Skeletal muscle satellite cell (primary cell): Measurements from ENCODE around the gene COA1.

ENCODE experiments used
- H3K27me3 ChIP-seq: 2 replicates; pipeline ENCODE4 v1.7.0; 2013; ENCODE audit warnings: low read length; ENCODE audit not compliant: control insufficient read depth, insufficient read depth
- H3K36me3 ChIP-seq: 2 replicates; pipeline ENCODE4 v1.7.0; 2013; ENCODE audit warnings: mild to moderate bottlenecking, control low read depth, low read length; ENCODE audit not compliant: insufficient read depth
- H3K4me1 ChIP-seq: 2 replicates; pipeline ENCODE4 v1.7.0; 2013; ENCODE audit warnings: low read length; ENCODE audit not compliant: control insufficient read depth, insufficient read depth
- H3K4me2 ChIP-seq: 2 replicates; pipeline ENCODE4 v1.7.0; 2013; ENCODE audit warnings: mild to moderate bottlenecking, low read length
- H3K4me3 ChIP-seq: 2 replicates; pipeline ENCODE4 v1.7.0; 2013; ENCODE audit warnings: low read length
- H3K9ac ChIP-seq: 2 replicates; pipeline ENCODE4 v1.7.0; 2013; ENCODE audit warnings: mild to moderate bottlenecking, low read depth, low read length, moderate library complexity
- H3K9me3 ChIP-seq: replicated peaks from 2 replicates; pipeline ENCODE4 v1.7.0; 2013; ENCODE audit warnings: mild to moderate bottlenecking, control low read depth, low read length

COA1 gene

DNA sequence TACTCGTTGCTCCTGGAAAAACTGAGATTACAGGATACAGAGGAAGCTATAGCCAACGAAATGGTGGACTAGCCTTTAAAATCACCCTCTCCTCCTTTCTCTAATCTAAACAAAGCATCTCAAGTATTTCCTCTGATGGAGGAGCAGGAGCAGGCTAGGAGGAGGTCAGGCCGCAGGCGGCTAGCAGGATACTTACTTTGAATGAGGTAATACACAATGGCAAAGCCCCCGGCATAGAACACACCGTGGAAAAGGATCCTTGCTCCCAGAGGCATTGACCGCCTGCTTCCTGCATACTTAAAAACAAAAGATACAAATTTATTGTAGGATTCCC is 82.0 kb downstream of the COA1 start:
- Histone ChIP-seq H3K4me3 (peak overlapping the region; percentile 49), H3K4me2 (peak overlapping the region; percentile 72), H3K9ac (peak overlapping the region; percentile 91), H3K4me1 (peaks cover 66% of the 10 kb centered on the region), H3K9me3 (no peaks in the 10 kb centered on the region), H3K27me3 (no peaks in the 10 kb centered on the region), H3K36me3 (peaks cover 14% of the 10 kb centered on the region)

DNA sequence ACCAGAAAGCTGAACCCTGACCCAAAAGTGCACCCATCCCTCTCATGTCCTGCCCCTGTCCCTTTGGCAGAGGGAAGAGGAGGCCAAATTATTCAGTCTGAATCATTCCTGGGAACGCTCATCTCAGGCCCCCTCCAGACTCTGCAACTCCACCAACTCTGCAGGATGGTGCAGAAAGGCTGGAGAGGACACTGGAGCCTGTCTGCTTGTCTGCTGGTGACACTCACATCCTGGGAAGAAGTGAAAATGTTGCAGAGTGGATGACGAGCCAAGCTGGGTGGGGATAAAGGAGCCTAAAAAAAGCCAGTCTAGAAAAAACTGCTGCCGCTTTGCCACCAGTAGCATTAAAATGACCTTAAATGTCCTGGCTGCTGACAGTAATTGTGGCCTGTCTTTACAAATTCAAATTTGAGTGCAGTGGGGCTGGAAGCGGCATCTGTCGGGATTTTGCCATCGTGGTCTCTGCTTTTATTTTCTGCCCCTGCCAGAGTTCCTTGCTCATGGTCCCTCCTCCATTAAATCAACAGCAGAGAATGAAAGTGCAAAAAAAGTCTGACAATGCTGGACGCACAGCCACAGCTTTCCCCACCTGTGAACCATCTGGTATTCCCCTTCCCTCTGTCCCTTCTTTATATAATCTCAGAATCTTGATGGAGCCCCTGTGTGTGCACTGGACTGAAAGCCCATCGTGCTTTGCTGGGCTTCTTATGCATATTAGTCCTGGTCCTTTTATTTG is 82.6 kb downstream of the COA1 start:
- H3K4me3 ChIP-seq = peak overlapping the region; percentile 49
- no peaks in the 10 kb centered on the region for H3K9me3 ChIP-seq
- H3K4me1 ChIP-seq = peaks cover 61% of the 10 kb centered on the region
- peak overlapping the region; percentile 72 for H3K4me2 ChIP-seq
- H3K36me3 ChIP-seq = peaks cover 14% of the 10 kb centered on the region
- H3K27me3 ChIP-seq = no peaks in the 10 kb centered on the region
- H3K9ac ChIP-seq = peak overlapping the region; percentile 91

DNA sequence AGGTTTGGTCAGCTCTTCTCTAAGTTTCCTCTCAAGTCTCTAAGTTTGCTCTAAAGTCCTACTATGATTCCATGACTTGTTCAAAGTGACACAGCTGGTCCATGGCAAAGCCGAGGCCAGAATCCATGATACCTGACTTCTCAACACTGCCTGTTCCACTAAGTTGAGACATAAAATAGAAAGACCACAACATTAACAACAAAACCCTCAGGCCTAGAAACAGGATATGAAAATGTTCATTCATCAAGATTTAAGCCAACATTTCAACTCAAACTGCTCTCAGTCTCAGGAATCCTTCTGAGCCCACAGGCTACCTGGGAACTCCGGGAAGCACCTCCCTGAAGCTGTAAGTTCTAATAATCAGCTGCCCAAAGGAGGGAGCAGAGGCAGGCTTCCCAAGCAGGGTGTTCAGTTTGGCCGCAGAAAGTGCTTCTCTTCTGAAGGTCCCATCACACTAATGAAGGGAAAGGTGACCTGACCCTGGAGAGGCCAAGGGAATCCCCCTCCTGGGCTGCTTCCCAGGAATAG is 83.6 kb downstream of the COA1 start:
- H3K4me2 ChIP-seq = peak overlapping the region; percentile 72
- peak overlapping the region; percentile 91 for H3K9ac ChIP-seq
- no peaks in the 10 kb centered on the region for H3K27me3 ChIP-seq
- peaks cover 56% of the 10 kb centered on the region for H3K4me1 ChIP-seq
- no peaks in the 10 kb centered on the region for H3K9me3 ChIP-seq
- peaks cover 20% of the 10 kb centered on the region for H3K36me3 ChIP-seq
- H3K4me3 ChIP-seq = peak overlapping the region; percentile 49

DNA sequence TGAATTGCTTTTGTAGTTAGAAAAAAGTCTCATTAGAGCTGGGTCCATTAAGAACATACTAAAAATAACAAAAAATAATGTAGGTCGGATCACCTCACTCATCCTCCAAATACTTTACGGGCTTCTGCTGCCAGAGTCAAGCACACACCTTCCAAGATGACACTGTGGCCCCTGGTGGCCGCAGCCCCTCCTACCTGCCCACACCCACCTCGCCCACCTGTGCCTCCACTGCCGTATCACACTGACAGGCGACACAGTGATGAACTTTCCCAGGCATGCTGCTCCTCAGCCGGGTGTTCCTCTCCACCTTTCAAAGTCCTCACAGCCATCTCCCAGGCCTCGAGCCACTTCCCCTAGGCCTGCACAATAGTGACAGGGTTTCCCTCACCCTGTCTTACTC is 85.5 kb downstream of the COA1 start:
- Histone ChIP-seq H3K9me3 (no peaks in the 10 kb centered on the region), H3K4me1 (peaks cover 56% of the 10 kb centered on the region), H3K27me3 (no peaks in the 10 kb centered on the region), H3K9ac (no peak overlapping the region), H3K4me2 (no peak overlapping the region), H3K36me3 (peaks cover 35% of the 10 kb centered on the region), H3K4me3 (no peak overlapping the region)

DNA sequence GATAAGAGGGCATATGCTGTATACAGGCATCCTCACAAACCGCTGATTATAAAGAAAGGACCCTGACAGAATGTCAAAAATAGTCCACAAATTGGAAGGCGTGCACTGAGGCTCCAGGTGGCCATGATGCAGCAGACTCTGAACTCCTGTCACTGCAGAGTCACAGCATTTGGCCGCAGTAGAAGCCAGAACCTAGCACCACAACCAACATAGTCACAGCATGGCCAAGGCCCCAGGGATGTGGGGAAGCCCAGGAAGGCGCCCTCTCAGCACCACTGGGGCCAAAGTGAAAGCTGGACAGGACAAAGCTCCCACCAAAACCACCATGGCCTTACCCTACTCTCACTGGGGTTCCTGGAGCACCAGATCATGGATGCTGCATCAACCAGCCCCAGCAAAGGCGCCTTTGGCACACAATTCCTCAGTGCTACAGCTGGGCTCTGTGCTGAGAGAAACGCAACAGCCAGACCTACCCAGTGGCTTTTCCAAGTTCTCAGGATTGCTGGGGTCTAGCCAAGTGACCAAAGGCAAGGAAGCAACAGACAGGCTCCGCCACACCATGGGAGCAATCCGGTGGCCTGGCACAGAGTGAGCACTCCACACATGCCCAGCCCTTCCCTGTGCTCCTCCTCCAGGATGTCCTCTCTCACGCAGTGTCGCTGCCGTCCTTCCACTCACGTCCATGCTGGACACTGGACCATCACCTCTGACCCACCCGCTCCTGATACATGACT is 86.3 kb downstream of the COA1 start:
- Histone ChIP-seq H3K9me3 (no peaks in the 10 kb centered on the region), H3K36me3 (peaks cover 40% of the 10 kb centered on the region), H3K27me3 (no peaks in the 10 kb centered on the region), H3K4me1 (peaks cover 51% of the 10 kb centered on the region), H3K9ac (no peak overlapping the region), H3K4me2 (no peak overlapping the region), H3K4me3 (no peak overlapping the region)

DNA sequence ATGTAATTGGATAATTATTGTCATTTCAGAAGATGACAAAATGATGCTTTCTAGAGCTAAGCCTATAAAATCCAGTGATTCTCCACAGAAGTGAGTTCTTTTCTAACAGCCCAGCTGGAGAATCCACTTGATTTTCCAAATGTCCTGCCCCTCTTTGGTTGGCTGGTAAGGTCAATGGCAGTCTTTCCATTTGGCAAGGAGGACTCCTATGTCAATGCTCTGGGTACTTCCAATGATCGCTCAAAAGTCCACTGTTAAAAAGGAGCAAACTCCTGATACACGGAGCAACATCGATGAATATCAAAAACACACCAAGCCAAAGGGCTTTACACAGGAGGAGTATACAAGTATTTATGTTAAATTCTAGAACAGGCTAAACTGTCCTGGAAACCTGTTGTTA is 88.6 kb downstream of the COA1 start:
- peak overlapping the region; percentile 65 for H3K9ac ChIP-seq
- no peaks in the 10 kb centered on the region for H3K9me3 ChIP-seq
- no peaks in the 10 kb centered on the region for H3K27me3 ChIP-seq
- H3K4me3 ChIP-seq = no peak overlapping the region
- H3K4me1 ChIP-seq = peaks cover 42% of the 10 kb centered on the region
- peaks cover 56% of the 10 kb centered on the region for H3K36me3 ChIP-seq
- H3K4me2 ChIP-seq = no peak overlapping the region

DNA sequence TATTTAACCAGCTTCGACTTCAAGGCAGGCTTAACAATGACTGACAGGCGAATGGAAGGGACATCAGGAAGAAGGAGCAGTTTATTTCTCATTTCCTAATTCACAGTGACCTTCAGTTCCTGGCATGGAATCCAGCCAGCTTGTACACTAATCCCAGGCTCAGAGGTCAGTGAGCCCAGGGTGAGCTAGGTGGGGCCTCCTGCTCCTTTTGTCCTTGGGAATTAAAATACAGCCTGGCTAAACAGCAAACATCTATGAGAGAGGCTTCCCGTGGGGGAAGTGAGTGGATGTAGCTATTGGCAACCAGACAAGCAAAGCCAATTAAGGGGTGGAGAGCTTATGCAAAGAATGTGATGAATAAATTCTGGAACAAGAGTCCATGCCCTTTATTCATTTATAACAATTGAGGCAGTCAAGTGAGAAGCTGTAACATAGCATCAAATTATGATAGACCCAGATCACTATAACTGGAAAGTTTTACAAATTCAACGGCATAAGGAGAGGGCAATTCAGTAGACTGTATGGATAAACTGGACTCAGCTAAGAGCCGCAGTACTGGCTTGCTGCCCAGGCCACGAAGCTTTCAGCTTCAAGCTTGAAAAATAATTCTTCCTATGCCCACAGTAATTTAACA is 89.3 kb downstream of the COA1 start:
- Histone ChIP-seq H3K9me3 (no peaks in the 10 kb centered on the region), H3K9ac (peak overlapping the region; percentile 65), H3K4me1 (peaks cover 38% of the 10 kb centered on the region), H3K4me2 (peak overlapping the region; percentile 38), H3K4me3 (no peak overlapping the region), H3K27me3 (no peaks in the 10 kb centered on the region), H3K36me3 (peaks cover 60% of the 10 kb centered on the region)

DNA sequence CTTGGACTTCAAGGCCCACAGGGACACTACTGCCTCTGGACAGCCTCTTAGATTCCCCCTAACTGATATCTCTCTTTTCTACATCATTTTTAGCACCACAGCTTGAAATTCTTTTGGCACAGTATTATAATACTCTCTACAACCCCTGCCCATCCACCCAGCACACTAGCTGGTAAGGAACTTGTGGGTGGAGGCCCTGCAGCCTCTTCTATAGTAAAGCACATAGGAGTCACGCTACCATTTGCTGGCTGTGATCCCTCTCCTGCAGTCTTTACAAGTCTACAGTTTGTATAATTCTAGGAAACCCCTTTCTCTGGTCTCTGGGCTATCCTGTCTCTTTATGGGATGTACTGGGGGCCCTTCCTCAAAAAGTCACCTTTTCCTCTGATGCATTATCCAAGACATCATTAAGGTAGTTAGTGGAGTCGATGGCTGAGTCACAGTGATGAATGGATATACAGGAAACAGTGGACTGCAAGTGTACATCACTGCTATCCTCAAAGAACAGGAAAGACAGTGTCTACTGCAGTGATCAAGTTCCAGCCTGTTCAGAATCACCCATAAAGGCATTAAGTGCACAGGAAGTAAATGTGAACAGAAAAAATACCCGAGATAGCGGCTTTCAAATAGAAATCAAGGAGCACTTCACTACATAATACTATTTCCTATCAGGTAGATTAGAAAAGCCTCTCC is 92.1 kb downstream of the COA1 start:
- H3K4me3 ChIP-seq = no peak overlapping the region
- peaks cover 70% of the 10 kb centered on the region for H3K36me3 ChIP-seq
- no peaks in the 10 kb centered on the region for H3K27me3 ChIP-seq
- H3K9me3 ChIP-seq = no peaks in the 10 kb centered on the region
- H3K4me2 ChIP-seq = no peak overlapping the region
- H3K4me1 ChIP-seq = peaks cover 38% of the 10 kb centered on the region
- H3K9ac ChIP-seq = peak overlapping the region; percentile 7

DNA sequence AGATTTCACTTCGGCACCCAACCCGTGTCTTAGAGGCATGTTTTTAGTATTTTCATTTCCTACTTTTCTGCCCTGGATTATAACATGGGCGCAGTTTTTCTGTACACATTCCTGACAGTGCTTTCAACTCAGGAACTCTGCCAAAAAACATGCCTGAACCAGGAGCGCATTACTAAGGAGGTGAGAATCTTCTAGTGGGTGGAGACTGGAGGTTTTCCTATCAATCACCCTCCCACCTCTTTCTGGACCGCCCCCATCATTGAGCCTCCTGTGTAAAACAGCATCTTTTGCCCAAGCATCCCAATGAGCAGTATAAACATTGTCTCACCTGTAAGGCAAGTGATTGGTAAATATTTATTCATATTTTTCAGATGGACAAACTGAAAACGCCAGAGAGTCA is 93.2 kb downstream of the COA1 start:
- H3K4me3 ChIP-seq = no peak overlapping the region
- no peaks in the 10 kb centered on the region for H3K9me3 ChIP-seq
- peaks cover 72% of the 10 kb centered on the region for H3K36me3 ChIP-seq
- H3K9ac ChIP-seq = no peak overlapping the region
- H3K4me2 ChIP-seq = no peak overlapping the region
- peaks cover 36% of the 10 kb centered on the region for H3K4me1 ChIP-seq
- no peaks in the 10 kb centered on the region for H3K27me3 ChIP-seq

DNA sequence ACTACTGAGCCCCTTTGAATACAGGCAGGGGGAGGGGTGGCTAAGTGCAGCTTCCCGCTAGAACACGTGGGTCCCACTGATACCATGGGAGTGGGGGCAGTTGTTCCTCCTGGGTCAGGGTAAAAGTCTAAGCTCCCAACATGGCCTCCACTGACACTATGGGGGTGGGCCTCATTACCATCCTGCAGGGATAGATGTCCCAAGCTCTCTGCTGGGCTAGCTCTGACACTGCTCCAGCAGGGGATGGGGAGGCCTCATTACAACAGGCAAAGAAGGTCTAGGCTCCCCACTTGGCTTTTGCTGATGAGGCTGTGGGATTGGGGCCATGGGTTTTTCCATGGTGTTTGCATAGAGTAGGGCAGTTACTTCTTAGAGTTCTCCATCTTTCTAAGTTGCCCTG is 94.9 kb downstream of the COA1 start:
- H3K9me3 ChIP-seq = no peaks in the 10 kb centered on the region
- H3K36me3 ChIP-seq = peaks cover 69% of the 10 kb centered on the region
- no peak overlapping the region for H3K4me2 ChIP-seq
- H3K4me1 ChIP-seq = peaks cover 19% of the 10 kb centered on the region
- no peak overlapping the region for H3K9ac ChIP-seq
- no peak overlapping the region for H3K4me3 ChIP-seq
- H3K27me3 ChIP-seq = no peaks in the 10 kb centered on the region

DNA sequence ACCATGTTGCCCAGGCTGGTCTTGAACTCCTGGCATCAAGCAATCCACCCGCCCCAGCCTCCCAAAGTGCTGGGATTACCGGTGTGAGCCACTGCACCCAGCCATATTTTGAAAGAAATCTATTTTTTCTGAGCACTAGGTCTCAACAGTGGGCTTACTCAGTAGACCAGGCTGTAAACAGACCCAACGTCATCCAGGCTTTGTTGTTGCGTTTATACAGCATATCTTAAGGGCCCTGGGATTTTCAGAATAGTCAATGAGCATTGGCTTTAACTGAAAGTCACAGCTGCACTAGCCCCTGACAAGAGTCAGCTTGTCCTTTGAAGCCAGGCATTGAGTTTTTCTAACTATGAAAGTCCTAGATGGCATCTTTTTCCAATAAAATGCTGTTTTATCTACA is 96.6 kb downstream of the COA1 start:
- Histone ChIP-seq H3K9me3 (no peaks in the 10 kb centered on the region), H3K9ac (no peak overlapping the region), H3K36me3 (peaks cover 63% of the 10 kb centered on the region), H3K27me3 (no peaks in the 10 kb centered on the region), H3K4me2 (no peak overlapping the region), H3K4me1 (peaks cover 11% of the 10 kb centered on the region), H3K4me3 (no peak overlapping the region)
